ENCODE data around the gene MYO7B. TPM values are rescaled to one million over a fixed set of nuclear protein-coding genes. Genes with fewer than 3 reads are reported as not detected.

MYO7B gene
- total and polyA plus RNA-seq, 8 donors = 0.61 to 2.4 (median 1.00) TPM

DNA sequence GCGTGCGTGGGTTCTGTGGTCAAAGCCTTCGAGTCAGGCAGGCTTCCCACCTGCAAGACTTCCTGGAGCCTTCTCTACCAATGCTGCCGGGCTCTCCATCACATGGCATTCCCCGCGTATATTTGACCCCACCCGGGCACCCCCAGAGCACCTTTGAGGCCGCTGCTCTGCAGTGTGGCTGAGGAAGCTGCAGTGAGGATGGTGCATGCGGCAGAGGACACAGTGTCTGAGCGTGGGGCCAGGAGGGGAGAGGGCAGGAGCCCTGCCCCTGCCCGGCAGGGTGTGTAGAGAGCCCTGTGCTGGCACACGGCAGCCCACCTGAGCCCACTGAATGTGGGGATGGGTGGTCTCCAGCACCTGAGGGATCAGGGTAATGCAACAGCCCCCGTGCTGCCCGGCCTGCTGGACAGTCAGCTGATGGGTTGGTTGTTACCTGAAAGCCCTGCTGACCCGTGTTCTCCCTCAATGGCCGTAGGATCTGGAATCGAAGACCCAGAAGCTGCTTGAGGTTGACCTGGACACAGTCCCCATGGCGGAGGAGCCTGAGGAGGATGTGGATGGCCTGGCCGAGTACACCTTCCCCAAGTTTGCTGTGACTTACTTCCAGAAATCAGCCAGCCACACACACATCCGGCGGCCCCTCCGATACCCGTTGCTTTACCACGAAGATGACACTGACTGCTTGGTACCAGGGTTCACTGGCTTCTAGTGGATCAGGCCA is 73.7 kb downstream of the MYO7B start:
- TF ChIP-seq, protein P1, sequence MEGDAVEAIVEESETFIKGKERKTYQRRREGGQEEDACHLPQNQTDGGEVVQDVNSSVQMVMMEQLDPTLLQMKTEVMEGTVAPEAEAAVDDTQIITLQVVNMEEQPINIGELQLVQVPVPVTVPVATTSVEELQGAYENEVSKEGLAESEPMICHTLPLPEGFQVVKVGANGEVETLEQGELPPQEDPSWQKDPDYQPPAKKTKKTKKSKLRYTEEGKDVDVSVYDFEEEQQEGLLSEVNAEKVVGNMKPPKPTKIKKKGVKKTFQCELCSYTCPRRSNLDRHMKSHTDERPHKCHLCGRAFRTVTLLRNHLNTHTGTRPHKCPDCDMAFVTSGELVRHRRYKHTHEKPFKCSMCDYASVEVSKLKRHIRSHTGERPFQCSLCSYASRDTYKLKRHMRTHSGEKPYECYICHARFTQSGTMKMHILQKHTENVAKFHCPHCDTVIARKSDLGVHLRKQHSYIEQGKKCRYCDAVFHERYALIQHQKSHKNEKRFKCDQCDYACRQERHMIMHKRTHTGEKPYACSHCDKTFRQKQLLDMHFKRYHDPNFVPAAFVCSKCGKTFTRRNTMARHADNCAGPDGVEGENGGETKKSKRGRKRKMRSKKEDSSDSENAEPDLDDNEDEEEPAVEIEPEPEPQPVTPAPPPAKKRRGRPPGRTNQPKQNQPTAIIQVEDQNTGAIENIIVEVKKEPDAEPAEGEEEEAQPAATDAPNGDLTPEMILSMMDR (IDR thresholded peaks at IDR 0.05) = no peak
- H3K4me3 ChIP-seq = no peak overlapping the region
- DNase-seq = peak in 1 of 4 donors; percentile 15
- H3K27ac ChIP-seq = no peak overlapping the region
- H3K9me3 ChIP-seq = peaks cover 0 to 25% of the 10 kb centered on the region in 2 donors
- H3K36me3 ChIP-seq = no peaks in the 10 kb centered on the region
- intact Hi-C loops (cut with DNase I) = no loop called here
- H3K27me3 ChIP-seq = no peaks in the 10 kb centered on the region
- H3K4me1 ChIP-seq = no peaks in the 10 kb centered on the region
- no peak for ATAC-seq

GRCh38 chr2:127609818-127610217 is 74.3 kb downstream of the MYO7B start:
- Histone ChIP-seq H3K27ac (no peak overlapping the region), H3K4me3 (no peak overlapping the region), H3K27me3 (no peaks in the 10 kb centered on the region), H3K9me3 (peaks cover 0 to 25% of the 10 kb centered on the region in 2 donors), H3K36me3 (no peaks in the 10 kb centered on the region), H3K4me1 (no peaks in the 10 kb centered on the region)
- intact Hi-C loops (cut with DNase I) = no loop called here
- TF ChIP-seq, protein P1 (IDR thresholded peaks at IDR 0.05) = no peak
- DNase-seq = no peak
- ATAC-seq = no peak

DNA sequence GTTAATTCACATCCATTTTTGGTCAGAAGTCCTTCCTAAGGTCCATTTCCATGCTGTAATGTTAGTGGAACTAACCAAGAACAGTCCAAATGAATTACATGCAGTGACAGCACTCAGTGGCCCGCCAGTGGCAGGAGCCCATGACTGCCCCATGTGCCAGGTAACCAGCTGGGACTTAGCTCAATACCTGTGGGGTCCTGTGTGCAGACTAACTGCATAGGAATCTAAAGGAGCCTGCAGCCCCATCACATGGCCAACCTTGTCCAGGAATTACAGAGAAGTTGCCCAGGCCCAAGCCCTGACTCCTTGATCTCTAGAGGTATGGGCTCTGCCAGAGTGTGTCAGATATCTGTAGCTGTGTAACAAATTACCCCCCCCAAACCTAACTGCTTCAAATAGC is 75.1 kb downstream of the MYO7B start:
- DNase-seq (peak in 1 of 4 donors; percentile 10), ATAC-seq (no peak)
- intact Hi-C loops (cut with DNase I) = no loop called here
- TF ChIP-seq, protein P1 (IDR thresholded peaks at IDR 0.05) = no peak
- Histone ChIP-seq H3K27me3 (no peaks in the 10 kb centered on the region), H3K27ac (no peak overlapping the region), H3K4me1 (no peaks in the 10 kb centered on the region), H3K9me3 (peaks cover 0 to 25% of the 10 kb centered on the region in 2 donors), H3K4me3 (no peak overlapping the region), H3K36me3 (no peaks in the 10 kb centered on the region)

GRCh38 chr2:127611076-127611925 is 75.8 kb downstream of the MYO7B start:
- Histone ChIP-seq H3K27ac (no peak overlapping the region), H3K27me3 (no peaks in the 10 kb centered on the region), H3K9me3 (peaks cover 0 to 25% of the 10 kb centered on the region in 2 donors), H3K4me3 (no peak overlapping the region), H3K4me1 (no peaks in the 10 kb centered on the region), H3K36me3 (no peaks in the 10 kb centered on the region)
- intact Hi-C loops (cut with DNase I) = no loop called here
- ATAC-seq (no peak), DNase-seq (peak in 1 of 4 donors; percentile 8)
- TF ChIP-seq, protein P1 (IDR thresholded peaks at IDR 0.05) = no peak
